CD8-positive, alpha-beta memory T cell (primary cell): ENCODE results near the gene MAP2K3. TPM values are rescaled to one million over a fixed set of nuclear protein-coding genes. Genes with fewer than 3 reads are reported as not detected.

Source experiments
- CTCF ChIA-PET: fragments of 350-600 bp; sonication (Branson Sonifier 250); formaldehyde crosslinking; loops from one replicate; lab custom pipeline; 2021; ENCODE audit warnings: antibody characterized with exemption; lab: Charles Lee
- POLR2A ChIA-PET: fragments of 350-600 bp; sonication (Branson Sonifier 250); formaldehyde crosslinking; loops from one replicate; lab custom pipeline; 2021; ENCODE audit warnings: antibody characterized with exemption; lab: Charles Lee
- DNase-seq, 5 donors: peaks; one replicate each; pipeline versions ENCODE4 v3.0.0 to v3.0.0-alpha.2; 2020 to 2022; ENCODE audit warnings: mixed read lengths in 1 of 5
- H3K27ac ChIP-seq: one replicate; pipeline ENCODE4 v1.7.0; 2013; ENCODE audit warnings: low read depth, mild to moderate bottlenecking, low read length, moderate library complexity
- H3K27me3 ChIP-seq: 2 replicates; pipeline ENCODE4 v1.7.0; 2013; ENCODE audit warnings: low read length, mild to moderate bottlenecking; ENCODE audit not compliant: insufficient read depth, poor library complexity, severe bottlenecking
- H3K36me3 ChIP-seq: 2 replicates; pipeline ENCODE4 v1.7.0; 2013; ENCODE audit warnings: mild to moderate bottlenecking, low read length, moderate library complexity; ENCODE audit not compliant: insufficient read depth
- H3K4me1 ChIP-seq: 2 replicates; pipeline ENCODE4 v1.7.0; 2013; ENCODE audit warnings: mild to moderate bottlenecking, low read length, moderate library complexity; ENCODE audit not compliant: insufficient read depth
- H3K4me3 ChIP-seq: 2 replicates; pipeline ENCODE4 v1.7.0; 2013; ENCODE audit warnings: mild to moderate bottlenecking, low read length
- H3K9me3 ChIP-seq: 2 replicates; pipeline ENCODE4 v1.7.0; 2013; ENCODE audit warnings: mild to moderate bottlenecking, low read length
- H3K27ac Mint-ChIP-seq, 8 donors: one replicate each; pipeline ENCODE4 v1.8.0; 2020 to 2021; ENCODE audit warnings: mixed read lengths in 8 of 8, mild to moderate bottlenecking in 6 of 8, inconsistent platforms in 3 of 8, moderate library complexity in 3 of 8
- H3K27me3 Mint-ChIP-seq, 2 donors: one replicate each; pipeline ENCODE4 v1.8.0; 2020 to 2021; ENCODE audit warnings: mixed read lengths in 2 of 2, mild to moderate bottlenecking in 1 of 2, moderate library complexity in 1 of 2
- H3K36me3 Mint-ChIP-seq, 3 donors: one replicate each; pipeline ENCODE4 v1.8.0; 2020 to 2021; ENCODE audit warnings: mixed read lengths in 3 of 3, inconsistent platforms in 1 of 3, mild to moderate bottlenecking in 1 of 3
- H3K4me1 Mint-ChIP-seq, 3 donors: one replicate each; pipeline ENCODE4 v1.8.0; 2020 to 2021; ENCODE audit warnings: mixed read lengths in 3 of 3, inconsistent platforms in 1 of 3, mild to moderate bottlenecking in 1 of 3
- H3K4me3 Mint-ChIP-seq, 7 donors: one replicate each; pipeline ENCODE4 v1.8.0; 2020 to 2021; ENCODE audit warnings: mixed read lengths in 7 of 7, mild to moderate bottlenecking in 6 of 7, moderate library complexity in 4 of 7, inconsistent platforms in 2 of 7
- H3K9me3 Mint-ChIP-seq, 5 donors: one replicate each; pipeline ENCODE4 v1.8.0; 2020 to 2022; ENCODE audit warnings: mixed read lengths in 5 of 5, mild to moderate bottlenecking in 3 of 5, moderate library complexity in 2 of 5, inconsistent platforms in 1 of 5
- polyA plus RNA-seq: library from polyadenylated mRNA; unstranded; fragments of 300-500 nt; fragmentation: Illumina TruSeq; gene quantifications from one replicate; pipeline ENCODE4 v1.2.3, GENCODE V29; 2021
- total RNA-seq, 2 experiments: library from RNA; stranded (reverse); gene quantifications; one replicate each; pipeline ENCODE4 v1.2.3, GENCODE V29; 2021

MAP2K3 gene
- total and polyA plus RNA-seq, 3 experiments from 2014 or later: 99.8 to 150 (median 139) TPM

DNA sequence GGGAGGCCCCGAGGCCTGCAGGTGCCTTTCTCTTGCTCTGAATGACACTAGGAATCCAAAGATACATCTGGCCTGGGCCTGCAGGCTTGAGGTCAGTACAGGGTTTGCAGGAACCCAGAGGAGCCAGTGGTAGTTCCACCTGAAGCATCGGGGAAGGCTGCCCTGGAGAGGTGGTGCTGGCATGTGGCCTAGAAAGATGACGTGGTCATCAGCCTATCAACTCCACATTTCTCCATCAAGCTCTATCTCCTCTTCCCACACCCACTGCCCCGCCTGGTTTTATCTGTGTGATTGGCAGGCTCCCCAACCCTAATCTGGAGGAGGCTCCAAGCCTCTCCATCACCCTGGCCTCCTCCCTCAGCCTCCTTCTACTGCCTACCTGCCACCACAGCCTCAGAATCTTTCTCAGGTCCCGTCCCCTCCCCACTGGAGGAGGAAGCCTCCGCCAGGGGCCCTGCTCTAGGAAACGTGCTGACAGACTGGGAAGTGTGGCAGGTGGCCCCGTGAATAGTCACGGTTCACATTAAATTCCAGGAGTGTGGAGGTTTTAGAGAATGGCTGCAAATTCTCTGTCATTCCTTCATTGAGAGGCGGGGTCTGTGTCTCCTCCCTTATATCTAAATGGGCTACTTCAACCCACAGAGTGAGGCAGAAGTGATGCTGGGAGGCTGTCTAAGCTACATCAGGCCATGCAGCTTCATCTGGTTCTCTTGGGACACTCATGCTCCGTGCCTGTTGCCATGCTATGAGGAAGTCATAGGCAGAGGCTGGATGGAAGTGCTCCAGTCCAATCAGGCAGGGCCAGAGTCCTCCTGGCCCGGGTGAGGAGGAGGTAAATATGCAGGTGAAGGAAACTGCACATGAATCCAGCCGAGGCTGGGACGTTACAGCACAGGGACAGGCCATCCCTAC lies 11.4 kb upstream of the MAP2K3 start:
- no peaks in the 10 kb centered on the region for H3K9me3 Mint-ChIP-seq
- CTCF ChIA-PET: no interaction called here
- POLR2A ChIA-PET: no interaction called here

GRCh38 chr17:21275047-21275578 lies 9.4 kb upstream of the MAP2K3 start:
- Histone ChIP-seq H3K36me3 (no peaks in the 10 kb centered on the region), H3K27ac (peak overlapping the region; percentile 60), H3K9me3 (no peaks in the 10 kb centered on the region), H3K4me3 (peak overlapping the region; percentile 66), H3K27me3 (no peaks in the 10 kb centered on the region), H3K4me1 (peaks cover 42% of the 10 kb centered on the region)
- no peak for DNase-seq
- Mint-ChIP-seq H3K9me3 (no peaks in the 10 kb centered on the region), H3K36me3 (peaks cover 0 to 1% (median 0%) of the 10 kb centered on the region in 3 donors), H3K4me1 (peaks cover 30 to 42% (median 38%) of the 10 kb centered on the region in 3 donors), H3K27ac (peak overlapping the region in 3 of 8 donors; percentile 40 to 94 (median 51)), H3K4me3 (peak overlapping the region; percentile 71 to 92 (median 89)), H3K27me3 (peaks cover 0 to 1% of the 10 kb centered on the region in 2 donors)
- ChIA-PET POLR2A (interaction anchor here (0.6 to 2.4 kb wide), 6 partner anchors 13 to 249 kb away, joined by 3 to 18 read pairs (median 4); partner anchors contain the start of gene NATD1), CTCF (interaction anchor here (1.4 to 4.0 kb wide), 5 partner anchors 12 to 237 kb away, joined by 4 to 27 read pairs (median 7); no protein-coding TSS in a partner anchor)

More for the DNA sequence above, 11.4 kb upstream of the MAP2K3 start:
- no peak overlapping the region for H3K27ac ChIP-seq
- DNase-seq: no peak
- H3K36me3 Mint-ChIP-seq: peaks cover 0 to 1% (median 0%) of the 10 kb centered on the region in 3 donors
- H3K4me3 ChIP-seq: no peak overlapping the region
- peak overlapping the region in 1 of 8 donors; percentile 72 for H3K27ac Mint-ChIP-seq
- H3K27me3 ChIP-seq: no peaks in the 10 kb centered on the region
- no peaks in the 10 kb centered on the region for H3K9me3 ChIP-seq
- H3K4me1 Mint-ChIP-seq: peaks cover 26 to 38% (median 35%) of the 10 kb centered on the region in 3 donors
- H3K4me1 ChIP-seq: peaks cover 32% of the 10 kb centered on the region
- peaks cover 0 to 1% of the 10 kb centered on the region in 2 donors for H3K27me3 Mint-ChIP-seq
- peak overlapping the region in 2 of 7 donors; percentile 57 to 73 for H3K4me3 Mint-ChIP-seq
- no peaks in the 10 kb centered on the region for H3K36me3 ChIP-seq

- Mint-ChIP-seq H3K4me1 (peaks cover 34 to 45% (median 41%) of the 10 kb centered on the region in 3 donors), H3K36me3 (peaks cover 0 to 1% (median 0%) of the 10 kb centered on the region in 3 donors), H3K27ac (peak overlapping the region; percentile 67 to 96 (median 88)), H3K27me3 (peaks cover 0 to 1% of the 10 kb centered on the region in 2 donors), H3K9me3 (no peaks in the 10 kb centered on the region), H3K4me3 (peak overlapping the region; percentile 71 to 92 (median 89))
- CTCF ChIA-PET: interaction anchor here (1.1 to 4.0 kb wide), 8 partner anchors 11 to 237 kb away, joined by 3 to 27 read pairs (median 6); no protein-coding TSS in a partner anchor
- peak; percentile 86 to 95 (median 92) for DNase-seq
- H3K27ac ChIP-seq: peak overlapping the region; percentile 60
- POLR2A ChIA-PET: interaction anchor here (0.6 to 2.4 kb wide), 8 partner anchors 8 to 248 kb away, joined by 3 to 18 read pairs (median 4); partner anchors contain the start of gene NATD1
- H3K4me3 ChIP-seq: peak overlapping the region; percentile 66
- H3K4me1 ChIP-seq: peaks cover 45% of the 10 kb centered on the region
- H3K27me3 ChIP-seq: no peaks in the 10 kb centered on the region
- H3K9me3 ChIP-seq: no peaks in the 10 kb centered on the region
- no peaks in the 10 kb centered on the region for H3K36me3 ChIP-seq
Observed at GRCh38 chr17:21275579-21276263, 8.8 kb upstream of the MAP2K3 start.

DNA sequence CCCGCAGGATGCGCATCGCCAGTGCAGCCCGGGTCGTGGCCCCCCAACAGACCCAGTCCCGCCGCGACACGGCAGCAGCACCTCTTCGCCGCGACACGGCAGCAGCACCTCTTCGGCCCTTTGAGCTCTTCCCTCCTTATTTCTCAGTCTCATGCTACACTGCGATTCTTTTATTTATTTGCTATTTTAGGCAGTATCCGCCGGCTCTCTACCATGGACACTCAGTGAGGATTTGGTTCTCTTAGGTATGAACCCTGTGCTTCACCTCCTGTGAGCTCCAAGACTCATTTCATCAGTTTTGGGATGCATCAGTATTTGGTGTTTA lies 8.3 kb upstream of the MAP2K3 start:
- Mint-ChIP-seq H3K4me3 (peak overlapping the region; percentile 71 to 92 (median 89)), H3K4me1 (peaks cover 34 to 48% (median 41%) of the 10 kb centered on the region in 3 donors), H3K27me3 (peaks cover 0 to 1% of the 10 kb centered on the region in 2 donors), H3K9me3 (no peaks in the 10 kb centered on the region), H3K36me3 (peaks cover 0 to 1% (median 0%) of the 10 kb centered on the region in 3 donors), H3K27ac (peak overlapping the region; percentile 26 to 99 (median 90))
- Histone ChIP-seq H3K9me3 (no peaks in the 10 kb centered on the region), H3K27ac (peak overlapping the region; percentile 60), H3K36me3 (no peaks in the 10 kb centered on the region), H3K4me3 (peak overlapping the region; percentile 66), H3K4me1 (peaks cover 45% of the 10 kb centered on the region), H3K27me3 (no peaks in the 10 kb centered on the region)
- CTCF ChIA-PET: interaction anchor here (1.1 to 4.0 kb wide), 10 partner anchors 11 to 236 kb away, joined by 3 to 27 read pairs (median 4); no protein-coding TSS in a partner anchor
- POLR2A ChIA-PET: interaction anchor here (0.6 to 2.4 kb wide), 8 partner anchors 8 to 233 kb away, joined by 3 to 18 read pairs (median 4); partner anchors contain the start of genes NATD1 and USP22
- DNase-seq: no peak

GRCh38 chr17:21277332-21277731 lies 7.2 kb upstream of the MAP2K3 start:
- no peak overlapping the region for H3K4me3 ChIP-seq
- H3K27ac ChIP-seq: no peak overlapping the region
- H3K36me3 ChIP-seq: no peaks in the 10 kb centered on the region
- POLR2A ChIA-PET: interaction anchor here (2.0 to 2.4 kb wide), 2 partner anchors 24 to 234 kb away, joined by 9 to 18 read pairs; partner anchors contain the start of genes NATD1 and USP22
- CTCF ChIA-PET: interaction anchor here (0.8 to 4.0 kb wide), 7 partner anchors 10 to 235 kb away, joined by 3 to 27 read pairs (median 5); no protein-coding TSS in a partner anchor
- no peak for DNase-seq
- Mint-ChIP-seq H3K27ac (peak overlapping the region in 5 of 8 donors; percentile 2 to 79 (median 58)), H3K9me3 (no peaks in the 10 kb centered on the region), H3K27me3 (peaks cover 0 to 1% of the 10 kb centered on the region in 2 donors), H3K4me1 (peaks cover 34 to 49% (median 41%) of the 10 kb centered on the region in 3 donors), H3K4me3 (peak overlapping the region in 4 of 7 donors; percentile 45 to 71 (median 65)), H3K36me3 (peaks cover 0 to 1% (median 0%) of the 10 kb centered on the region in 3 donors)
- no peaks in the 10 kb centered on the region for H3K27me3 ChIP-seq
- H3K9me3 ChIP-seq: no peaks in the 10 kb centered on the region
- peaks cover 45% of the 10 kb centered on the region for H3K4me1 ChIP-seq

- Mint-ChIP-seq H3K27me3 (peaks cover 0 to 3% of the 10 kb centered on the region in 2 donors), H3K27ac (peak overlapping the region; percentile 43 to 94 (median 86)), H3K4me1 (peaks cover 41 to 58% (median 45%) of the 10 kb centered on the region in 3 donors), H3K4me3 (peak overlapping the region in 6 of 7 donors; percentile 3 to 63 (median 54)), H3K36me3 (peaks cover 0 to 1% (median 0%) of the 10 kb centered on the region in 3 donors), H3K9me3 (no peaks in the 10 kb centered on the region)
- Histone ChIP-seq H3K36me3 (no peaks in the 10 kb centered on the region), H3K27ac (no peak overlapping the region), H3K27me3 (no peaks in the 10 kb centered on the region), H3K9me3 (no peaks in the 10 kb centered on the region), H3K4me1 (peaks cover 50% of the 10 kb centered on the region), H3K4me3 (no peak overlapping the region)
- DNase-seq: peak in 3 of 5 donors; percentile 41 to 70 (median 52)
- ChIA-PET POLR2A (no interaction called here), CTCF (interaction anchor here (0.6 to 3.1 kb wide), 13 partner anchors 9 to 248 kb away, joined by 3 to 38 read pairs (median 5); partner anchors contain the start of gene NATD1)
Observed at GRCh38 chr17:21278450-21279197, 5.9 kb upstream of the MAP2K3 start.
